Tibial nerve (tissue), 4 donors: Measurements from ENCODE around the gene ARHGAP15. TPM values are rescaled to one million over a fixed set of nuclear protein-coding genes. Genes with fewer than 3 reads are reported as not detected.

Source experiments
- DNase-seq, 2 donors: peaks; one replicate each; pipeline ENCODE4 v3.0.0-alpha.2; 2019; ENCODE audit warnings: low spot score in 2 of 2
- H3K27ac ChIP-seq, 4 donors: fragments of 200-600 bp; sonication (generic) in 3 of 4; one replicate each; pipeline ENCODE4 v1.5.1; 2017 to 2019; ENCODE audit warnings: mild to moderate bottlenecking in 1 of 4
- H3K27me3 ChIP-seq, 2 donors: fragments of 200-600 bp; sonication (generic) in 1 of 2; one replicate each; pipeline versions ENCODE4 v1.5.1 to v1.6.0; 2017 to 2019
- H3K36me3 ChIP-seq, 3 donors: fragments of 200-600 bp; sonication (generic); one replicate each; pipeline ENCODE4 v1.5.1; 2018 to 2019
- H3K4me1 ChIP-seq, 4 donors: fragments of 200-600 bp; sonication (generic) in 3 of 4; one replicate each; pipeline ENCODE4 v1.5.1; 2017 to 2019
- H3K4me3 ChIP-seq, 4 donors: fragments of 200-600 bp; sonication (generic) in 3 of 4; one replicate each; pipeline ENCODE4 v1.5.1; 2017 to 2019; ENCODE audit warnings: mild to moderate bottlenecking in 1 of 4, moderate library complexity in 1 of 4
- H3K9me3 ChIP-seq, 4 donors: fragments of 200-600 bp; sonication (generic) in 3 of 4; one replicate each; pipeline ENCODE4 v1.5.1; 2017 to 2019
- CTCF ChIP-seq, 5 experiments: fragments of 200-600 bp in 3 of 5; fragments of 450-650 bp in 2 of 5; sonication (generic) in 3 of 5; IDR thresholded peaks; one replicate each; pipeline ENCODE4 v1.5.1; 2016 to 2019; ENCODE audit warnings: antibody characterized with exemption in 5 of 5, mild to moderate bottlenecking in 3 of 5, moderate library complexity in 2 of 5
- EP300 ChIP-seq, 2 donors: sonication (generic); formaldehyde crosslinking; IDR thresholded peaks; one replicate each; pipeline ENCODE4 v1.6.1; 2017; ENCODE audit warnings: antibody characterized with exemption in 2 of 2, mild to moderate bottlenecking in 1 of 2
- POLR2A ChIP-seq, 2 donors: fragments of 450-650 bp; IDR thresholded peaks; one replicate each; pipeline ENCODE4 v1.6.1; 2017; ENCODE audit warnings: antibody characterized with exemption in 2 of 2, mild to moderate bottlenecking in 2 of 2, moderate library complexity in 2 of 2
- WGBS, 2 donors: methylation state at CpG; one replicate each; pipeline ENCODE4 v1.1.5; 2018; 5-methylcytosine and 5-hydroxymethylcytosine counted together
- total RNA-seq, 4 donors: library from RNA; depleted of rRNA; stranded (reverse); fragments of >200 nt; gene quantifications; one replicate each; pipeline ENCODE4 v1.1.0, GENCODE V29; 2016

Gene ARHGAP15
- total RNA-seq, 4 donors from 2014 or later, result 22.6 to 47.4 (median 35.9) TPM

GRCh38 chr2:143402451-143402850, 273.2 kb downstream of the ARHGAP15 start:
- H3K27me3 ChIP-seq, result no peaks in the 10 kb centered on the region
- H3K4me1 ChIP-seq, result peaks cover 0 to 15% (median 0%) of the 10 kb centered on the region in 4 donors
- no peak overlapping the region for H3K27ac ChIP-seq
- no peaks in the 10 kb centered on the region for H3K9me3 ChIP-seq
- no peak for TF ChIP-seq POLR2A (IDR thresholded peaks at IDR 0.05)
- no peak for TF ChIP-seq EP300 (IDR thresholded peaks at IDR 0.05)
- no peak for TF ChIP-seq CTCF (IDR thresholded peaks at IDR 0.05)
- no peaks in the 10 kb centered on the region for H3K36me3 ChIP-seq
- H3K4me3 ChIP-seq, result no peak overlapping the region
- 88% methylated on average over 2 of the region's 2 CpGs for WGBS, 2 donors
- no peak for DNase-seq

DNA sequence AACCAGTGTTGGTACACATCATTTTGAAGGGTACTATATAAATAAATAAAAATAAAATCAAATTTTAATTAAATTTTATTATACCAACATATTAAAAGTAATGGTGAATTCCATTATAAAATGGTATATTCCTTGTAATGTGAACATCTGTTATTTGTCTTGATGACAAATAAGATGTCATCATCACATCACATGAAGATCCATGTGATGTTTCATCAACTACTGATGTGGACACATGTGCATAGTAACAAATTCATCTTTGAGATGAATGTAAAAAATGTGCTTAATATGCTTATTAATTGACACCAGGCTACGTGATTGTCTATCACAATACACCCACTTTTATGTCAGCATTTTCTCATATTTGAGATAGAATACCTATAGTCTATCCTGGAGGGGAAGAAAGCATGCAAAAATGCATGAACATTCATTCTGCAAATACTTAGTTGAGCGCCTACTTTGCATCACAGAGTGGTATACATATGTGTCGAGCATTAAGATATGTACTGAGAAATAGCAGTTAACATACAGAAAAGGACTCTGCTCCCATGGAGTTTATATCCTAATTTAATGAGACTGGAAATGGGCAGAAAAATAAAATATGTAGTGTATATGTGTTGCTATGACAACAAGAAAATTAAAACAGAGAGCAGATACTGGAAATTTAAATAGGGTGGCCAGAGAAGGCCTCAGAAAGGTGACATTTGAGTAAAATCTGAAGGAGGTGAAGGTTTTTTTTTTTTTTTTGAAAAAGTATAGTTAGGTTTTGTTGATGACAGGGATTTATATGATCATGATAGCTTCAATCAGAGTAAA, 281.1 kb downstream of the ARHGAP15 start:
- no peak for DNase-seq
- Histone ChIP-seq H3K27me3 (no peaks in the 10 kb centered on the region), H3K9me3 (no peaks in the 10 kb centered on the region), H3K4me3 (no peak overlapping the region), H3K4me1 (no peaks in the 10 kb centered on the region), H3K27ac (no peak overlapping the region), H3K36me3 (no peaks in the 10 kb centered on the region)
- TF ChIP-seq CTCF (IDR thresholded peaks at IDR 0.05) (no peak), POLR2A (IDR thresholded peaks at IDR 0.05) (no peak), EP300 (IDR thresholded peaks at IDR 0.05) (no peak)
- WGBS, 2 donors, result 93 to 98% methylated on average over 3 of the region's 3 CpGs

DNA sequence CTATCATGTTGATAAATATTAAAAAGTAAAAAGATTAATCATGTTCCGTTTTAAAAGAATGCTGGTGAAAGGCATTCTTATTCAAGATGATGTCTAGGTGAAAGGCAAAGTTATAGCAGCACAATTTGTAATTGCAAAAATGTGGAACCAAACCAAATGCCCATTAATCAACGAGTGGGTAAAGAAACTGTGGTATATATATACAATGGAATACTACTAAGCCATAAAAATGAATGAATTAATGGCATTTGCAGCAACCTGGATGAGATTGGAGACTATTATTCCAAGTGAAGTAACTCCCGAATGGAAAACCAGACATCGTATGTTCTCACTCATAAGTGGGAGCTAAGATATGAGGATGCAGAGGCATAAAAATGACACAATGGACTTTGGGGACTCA, 286.4 kb downstream of the ARHGAP15 start:
- TF ChIP-seq EP300 (IDR thresholded peaks at IDR 0.05), result no peak
- WGBS, 2 donors, result 94 to 95% methylated on average over 4 of the region's 4 CpGs
- DNase-seq, result no peak

DNA sequence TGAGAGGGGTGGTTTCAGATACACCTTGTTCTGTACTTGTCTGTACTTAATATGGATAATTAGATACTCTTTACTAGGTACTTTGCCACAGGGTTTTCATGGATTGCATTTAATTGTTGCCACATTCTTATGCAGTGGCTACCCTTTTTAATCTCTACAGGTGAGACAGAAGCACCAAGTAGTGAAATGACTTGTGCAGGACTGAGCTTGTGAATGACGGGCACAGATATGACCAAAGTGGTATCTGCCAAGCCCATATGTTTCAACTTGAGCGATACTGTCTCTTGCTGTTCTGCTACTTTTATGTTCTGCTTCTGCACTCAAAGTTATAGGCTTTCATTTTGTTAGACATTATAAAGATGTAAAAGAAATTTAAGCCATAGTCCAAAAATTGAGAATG, 288.2 kb downstream of the ARHGAP15 start:
- 96 to 99% methylated on average over 2 of the region's 2 CpGs for WGBS, 2 donors
- no peak for DNase-seq

More for the DNA sequence above, 286.4 kb downstream of the ARHGAP15 start:
- Histone ChIP-seq H3K36me3 (no peaks in the 10 kb centered on the region), H3K9me3 (peaks cover 0 to 5% (median 0%) of the 10 kb centered on the region in 4 donors), H3K27ac (no peak overlapping the region), H3K4me3 (no peak overlapping the region), H3K4me1 (no peaks in the 10 kb centered on the region), H3K27me3 (no peaks in the 10 kb centered on the region)

GRCh38 chr2:143420313-143420712, 291.1 kb downstream of the ARHGAP15 start:
- no peak for DNase-seq
- Histone ChIP-seq H3K4me3 (no peak overlapping the region), H3K4me1 (no peaks in the 10 kb centered on the region), H3K27ac (no peak overlapping the region), H3K36me3 (no peaks in the 10 kb centered on the region), H3K9me3 (peaks cover 0 to 5% (median 0%) of the 10 kb centered on the region in 4 donors), H3K27me3 (no peaks in the 10 kb centered on the region)
- 68 to 85% methylated on average over 3 of the region's 3 CpGs for WGBS, 2 donors
- no peak for TF ChIP-seq CTCF (IDR thresholded peaks at IDR 0.05)

More for the DNA sequence above, 288.2 kb downstream of the ARHGAP15 start:
- H3K4me1 ChIP-seq, result no peaks in the 10 kb centered on the region
- no peak for TF ChIP-seq EP300 (IDR thresholded peaks at IDR 0.05)
- TF ChIP-seq CTCF (IDR thresholded peaks at IDR 0.05), result no peak
- TF ChIP-seq POLR2A (IDR thresholded peaks at IDR 0.05), result no peak
- no peaks in the 10 kb centered on the region for H3K36me3 ChIP-seq
- H3K27ac ChIP-seq, result no peak overlapping the region
- H3K9me3 ChIP-seq, result peaks cover 0 to 5% (median 0%) of the 10 kb centered on the region in 4 donors
- H3K4me3 ChIP-seq, result no peak overlapping the region
- no peaks in the 10 kb centered on the region for H3K27me3 ChIP-seq
